HepG2 (cell line): ENCODE results near the gene RTEL1. TPM values are rescaled to one million over a fixed set of nuclear protein-coding genes. Genes with fewer than 3 reads are reported as not detected.

Experiments
- ATAC-seq: fragments of 200-7000 bp; cut with Tn5 transposase; 3 replicates; pipeline ENCODE4 v1.9.1; 2020; ENCODE audit warnings: mild to moderate bottlenecking, moderate library complexity
- BruUV-seq: library from RNA; stranded (reverse); fragments of 400-500 nt; replicated peaks from 2 replicates; lab custom pipeline; 2021; lab: Mats Ljungman, UMichigan
- CTCF ChIA-PET: fragments of 300-600 bp; formaldehyde crosslinking; extraction: SDS; loops from one replicate; lab custom pipeline; 2021; ENCODE audit warnings: low total read pairs, inconsistent platforms, low intra/inter-chr PET ratio; lab: Yijun Ruan, JAX
- POLR2A ChIA-PET: fragments of 350-600 bp; sonication (Branson Sonifier 250); formaldehyde crosslinking; loops from one replicate; lab custom pipeline; 2020; ENCODE audit warnings: antibody characterized with exemption, inconsistent platforms; lab: Yijun Ruan, JAX
- DNase-seq: peaks from one replicate; pipeline ENCODE4 v3.0.0-alpha.2; 2015; ENCODE audit warnings: low spot score
- FAIRE-seq: peaks from 3 replicates; lab custom pipeline; 2011; peaks lifted over from hg19 to GRCh38; lab: Jason Lieb, UNC
- H2AFZ ChIP-seq: one replicate; pipeline ENCODE4 v1.6.1; 2011; ENCODE audit warnings: low read length, inconsistent platforms
- H3K27ac ChIP-seq: fragments of 300-600 bp; 3 replicates; pipeline ENCODE4 v1.8.0; 2011; ENCODE audit warnings: mixed run types, mild to moderate bottlenecking, mixed read lengths, low read length, inconsistent platforms; ENCODE audit not compliant: insufficient read depth; ENCODE audit errors: extremely low read length
- H3K27me3 ChIP-seq, 2 experiments: fragments of 200-600 bp in 1 of 2; 2 replicates in 1 of 2; 3 replicates in 1 of 2; pipeline versions ENCODE4 v1.6.0 to v1.8.0; 2011; ENCODE audit warnings: low read length in 2 of 2, mild to moderate bottlenecking in 2 of 2, moderate library complexity in 2 of 2, inconsistent platforms in 1 of 2; ENCODE audit not compliant: insufficient read depth in 2 of 2, control insufficient read depth in 1 of 2
- H3K36me3 ChIP-seq, 2 experiments: fragments of 200-600 bp in 1 of 2; replicated peaks in 1 of 2; 2 replicates in 1 of 2; 3 replicates in 1 of 2; pipeline versions ENCODE4 v1.5.1 to v1.8.0; 2011; ENCODE audit warnings: low read length in 2 of 2, inconsistent platforms in 1 of 2; ENCODE audit not compliant: insufficient read depth in 2 of 2, control insufficient read depth in 1 of 2
- H3K4me1 ChIP-seq: 2 replicates; pipeline ENCODE4 v1.5.1; 2012; ENCODE audit warnings: low read length, inconsistent platforms; ENCODE audit not compliant: insufficient read depth
- H3K4me2 ChIP-seq: 2 replicates; pipeline ENCODE4 v1.6.0; 2011; ENCODE audit warnings: low read depth, low read length, inconsistent platforms
- H3K4me3 ChIP-seq, 3 experiments: fragments of 200-600 bp in 1 of 3; sonication (generic), shearing (Covaris generic) in 1 of 3; replicated peaks in 1 of 3; 2 replicates each; pipeline ENCODE4 v1.5.1; 2011 to 2016; ENCODE audit warnings: low read length in 3 of 3, inconsistent platforms in 2 of 3, low read depth in 2 of 3, mild to moderate bottlenecking in 2 of 3, control low read depth in 1 of 3, mixed read lengths in 1 of 3; ENCODE audit not compliant: insufficient read depth in 1 of 3
- H3K79me2 ChIP-seq: one replicate; pipeline ENCODE4 v1.6.1; 2011; ENCODE audit warnings: low read length, inconsistent platforms; ENCODE audit not compliant: insufficient read depth
- H3K9ac ChIP-seq: 2 replicates; pipeline ENCODE4 v1.6.0; 2011; ENCODE audit warnings: mild to moderate bottlenecking, low read depth, low read length, inconsistent platforms; ENCODE audit not compliant: insufficient read depth
- H3K9me3 ChIP-seq: 2 replicates; pipeline ENCODE4 v1.5.1; 2012; ENCODE audit warnings: mild to moderate bottlenecking, low read length
- H4K20me1 ChIP-seq: 2 replicates; pipeline ENCODE4 v1.6.0; 2011; ENCODE audit warnings: inconsistent platforms, mild to moderate bottlenecking, low read length, moderate library complexity; ENCODE audit not compliant: insufficient read depth
- ARID3A ChIP-seq: IDR thresholded peaks from 2 replicates; pipeline ENCODE4 v1.6.1; 2012; ENCODE audit warnings: low read depth, low read length, improper control_type of control experiment
- CCAR2 ChIP-seq: fragments of 200-400 bp; formaldehyde crosslinking; optimal IDR thresholded peaks from 2 replicates; pipeline ENCODE3; 2018; ENCODE audit warnings: low read depth, mild to moderate bottlenecking, low read length, moderate library complexity
- DMTF1 ChIP-seq: sonication (generic); formaldehyde crosslinking; IDR thresholded peaks from 2 replicates; pipeline ENCODE4 v1.4.0; 2020; ENCODE audit warnings: mild to moderate bottlenecking, missing genetic modification reagents
- FOXK1 ChIP-seq: sonication (generic); formaldehyde crosslinking; IDR thresholded peaks from 2 replicates; pipeline ENCODE4 v1.4.0; 2020; ENCODE audit warnings: low read depth, missing genetic modification reagents, borderline replicate concordance
- HIVEP1 ChIP-seq: sonication (generic); formaldehyde crosslinking; IDR thresholded peaks from 2 replicates; pipeline ENCODE4 v1.4.0; 2020; ENCODE audit warnings: mild to moderate bottlenecking, missing genetic modification reagents
- HMG20A ChIP-seq: IDR thresholded peaks from 2 replicates; pipeline ENCODE4 v1.6.1; 2016; ENCODE audit warnings: borderline replicate concordance
- MBD4 ChIP-seq: IDR thresholded peaks from 2 replicates; pipeline ENCODE4 v1.6.1; 2012; ENCODE audit warnings: low read length, inconsistent platforms, borderline replicate concordance
- NFATC3 ChIP-seq: sonication (generic); formaldehyde crosslinking; IDR thresholded peaks from 2 replicates; pipeline ENCODE4 v1.5.1; 2020; ENCODE audit warnings: mild to moderate bottlenecking, missing genetic modification reagents
- TBP ChIP-seq: sonication (generic); formaldehyde crosslinking; IDR thresholded peaks from 2 replicates; pipeline ENCODE4 v1.5.0; 2020; ENCODE audit warnings: missing genetic modification reagents
- ZNF512B ChIP-seq: sonication (generic); formaldehyde crosslinking; IDR thresholded peaks from 2 replicates; pipeline ENCODE4 v1.5.1; 2020; ENCODE audit warnings: missing genetic modification reagents, mild to moderate bottlenecking, borderline replicate concordance
- WGBS: methylation state at CpG from one replicate; pipeline ENCODE4 v1.1.6; 2017; ENCODE audit warnings: low lambda C conversion rate; 5-methylcytosine and 5-hydroxymethylcytosine counted together
- in situ Hi-C: cut with HindIII; loops from 2 replicates; pipeline ENCODE4 v1.10.0; 2017; ENCODE audit warnings: low pct_unique_long_range_greater_than_20kb; ENCODE audit not compliant: extremely low pct_ligation_motif_present
- intact Hi-C: fragments of 100-400 bp; cut with micrococcal nuclease; formaldehyde crosslinking; loops from one replicate; pipeline ENCODE4 v1.10.0; 2022; ENCODE audit not compliant: unreplicated experiment
- polyA plus RNA-seq, 8 experiments: library from polyadenylated mRNA; depleted of rRNA in 3 of 8; stranded (reverse) in 7 of 8; unstranded in 1 of 8; fragments of >200 nt; fragmentation: Illumina TruSeq in 4 of 8; extraction: Trizol in 4 of 8; gene quantifications; 2 replicates each; pipeline versions ENCODE4 v1.2.1 to v1.2.3, GENCODE V29; 2011 to 2016; ENCODE audit warnings: low read depth in 4 of 8, missing spikeins in 1 of 8, mixed read lengths in 1 of 8; ENCODE audit not compliant: insufficient read depth in 1 of 8
- total RNA-seq, 5 experiments: library from RNA; depleted of rRNA; stranded (reverse); fragments of >200 nt; fragmentation: Illumina TruSeq; extraction: Trizol; gene quantifications; 2 replicates each; pipeline ENCODE4 v1.2.3, GENCODE V29; 2016; ENCODE audit warnings: low read depth in 1 of 5
- TF ChIP-seq, protein P1 (sequence below): IDR thresholded peaks from 2 replicates; pipeline ENCODE4 v1.4.0; 2020; ENCODE audit warnings: mild to moderate bottlenecking, missing genetic modification reagents
- TF ChIP-seq, protein P2 (sequence below): sonication (generic); formaldehyde crosslinking; IDR thresholded peaks from 2 replicates; pipeline ENCODE4 v1.4.0; 2020; ENCODE audit warnings: mild to moderate bottlenecking, missing genetic modification reagents

The RTEL1 gene
- total and polyA plus RNA-seq, 2 of the 13 experiments (the other 11 are each of a cell fraction or from before 2014, with no cell fraction given): 21.8 to 36.4 TPM

DNA sequence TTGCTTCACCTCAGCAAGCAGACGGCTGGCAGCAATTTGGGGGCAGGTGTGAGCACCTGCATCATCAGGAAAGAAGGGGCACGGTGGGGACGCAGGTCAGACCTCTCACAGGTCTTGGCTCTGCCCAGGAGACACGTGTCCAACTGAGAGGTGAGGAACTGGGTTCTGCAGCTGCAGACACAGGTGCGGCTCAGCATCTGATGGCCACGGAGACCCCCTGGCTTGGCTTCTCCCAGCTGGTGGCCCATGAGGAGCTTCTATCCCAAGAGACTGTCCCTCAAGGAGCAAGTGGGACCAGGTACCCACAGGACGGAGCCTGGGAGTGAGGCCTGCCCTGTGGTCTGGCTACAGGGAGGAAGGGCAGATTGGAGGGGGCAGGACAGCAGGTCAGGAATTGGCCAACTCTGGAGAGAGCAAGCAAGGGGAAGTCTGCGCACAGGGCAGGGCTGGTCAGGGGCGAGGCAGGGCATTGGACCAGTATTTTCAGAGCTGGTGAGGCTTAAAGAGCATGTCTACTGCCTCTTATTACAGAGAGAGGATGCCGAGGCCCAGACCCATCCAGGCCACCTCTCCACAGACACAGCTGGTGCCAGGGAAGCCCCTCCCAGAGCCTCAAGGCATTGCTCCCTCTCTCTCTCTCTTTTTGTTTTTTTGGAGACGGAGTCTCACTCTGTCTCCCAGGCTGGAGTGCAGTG, 9.1 kb upstream of the RTEL1 start:
- no peak overlapping the region for H3K4me2 ChIP-seq
- FAIRE-seq: no peak
- peaks cover 20% of the 10 kb centered on the region for H3K4me1 ChIP-seq
- no peak overlapping the region for H3K4me3 ChIP-seq
- H4K20me1 ChIP-seq: peaks cover 3% of the 10 kb centered on the region; the same call in 1 of the 2 replicates
- H3K27ac ChIP-seq: no peak overlapping the region
- DNase-seq: no peak
- no peak for ATAC-seq
- ChIA-PET POLR2A (interaction anchor here (0.6 kb wide), 1 partner anchor 15 kb away, joined by 4 read pairs; no protein-coding TSS in a partner anchor), CTCF (no interaction called here)
- 89% methylated on average over 11 of the region's 11 CpGs for WGBS
- H3K9me3 ChIP-seq: no peaks in the 10 kb centered on the region
- H3K27me3 ChIP-seq: no peaks in the 10 kb centered on the region
- BruUV-seq: no TSS peak
- no peak overlapping the region for H2AFZ ChIP-seq
- H3K36me3 ChIP-seq: peaks cover 3 to 4% of the 10 kb centered on the region in 2 experiments; a peak in 4 of 5 replicates
- in situ Hi-C loops: no loop called here
- H3K9ac ChIP-seq: no peak overlapping the region
- H3K79me2 ChIP-seq: peaks cover 6% of the 10 kb centered on the region
- intact Hi-C loops: no loop called here
- TF ChIP-seq MBD4: no peak
- no peak for TF ChIP-seq TBP
- no peak for TF ChIP-seq ARID3A
- no peak for TF ChIP-seq NFATC3 (CRISPR knock-in tag)
- TF ChIP-seq ZNF512B (CRISPR knock-in tag): no peak
- TF ChIP-seq HMG20A (CRISPR knock-in tag): no peak
- TF ChIP-seq DMTF1 (CRISPR knock-in tag): no peak
- TF ChIP-seq, protein P1, sequence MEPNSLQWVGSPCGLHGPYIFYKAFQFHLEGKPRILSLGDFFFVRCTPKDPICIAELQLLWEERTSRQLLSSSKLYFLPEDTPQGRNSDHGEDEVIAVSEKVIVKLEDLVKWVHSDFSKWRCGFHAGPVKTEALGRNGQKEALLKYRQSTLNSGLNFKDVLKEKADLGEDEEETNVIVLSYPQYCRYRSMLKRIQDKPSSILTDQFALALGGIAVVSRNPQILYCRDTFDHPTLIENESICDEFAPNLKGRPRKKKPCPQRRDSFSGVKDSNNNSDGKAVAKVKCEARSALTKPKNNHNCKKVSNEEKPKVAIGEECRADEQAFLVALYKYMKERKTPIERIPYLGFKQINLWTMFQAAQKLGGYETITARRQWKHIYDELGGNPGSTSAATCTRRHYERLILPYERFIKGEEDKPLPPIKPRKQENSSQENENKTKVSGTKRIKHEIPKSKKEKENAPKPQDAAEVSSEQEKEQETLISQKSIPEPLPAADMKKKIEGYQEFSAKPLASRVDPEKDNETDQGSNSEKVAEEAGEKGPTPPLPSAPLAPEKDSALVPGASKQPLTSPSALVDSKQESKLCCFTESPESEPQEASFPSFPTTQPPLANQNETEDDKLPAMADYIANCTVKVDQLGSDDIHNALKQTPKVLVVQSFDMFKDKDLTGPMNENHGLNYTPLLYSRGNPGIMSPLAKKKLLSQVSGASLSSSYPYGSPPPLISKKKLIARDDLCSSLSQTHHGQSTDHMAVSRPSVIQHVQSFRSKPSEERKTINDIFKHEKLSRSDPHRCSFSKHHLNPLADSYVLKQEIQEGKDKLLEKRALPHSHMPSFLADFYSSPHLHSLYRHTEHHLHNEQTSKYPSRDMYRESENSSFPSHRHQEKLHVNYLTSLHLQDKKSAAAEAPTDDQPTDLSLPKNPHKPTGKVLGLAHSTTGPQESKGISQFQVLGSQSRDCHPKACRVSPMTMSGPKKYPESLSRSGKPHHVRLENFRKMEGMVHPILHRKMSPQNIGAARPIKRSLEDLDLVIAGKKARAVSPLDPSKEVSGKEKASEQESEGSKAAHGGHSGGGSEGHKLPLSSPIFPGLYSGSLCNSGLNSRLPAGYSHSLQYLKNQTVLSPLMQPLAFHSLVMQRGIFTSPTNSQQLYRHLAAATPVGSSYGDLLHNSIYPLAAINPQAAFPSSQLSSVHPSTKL: no peak
- TF ChIP-seq CCAR2: no peak
- TF ChIP-seq, protein P2, sequence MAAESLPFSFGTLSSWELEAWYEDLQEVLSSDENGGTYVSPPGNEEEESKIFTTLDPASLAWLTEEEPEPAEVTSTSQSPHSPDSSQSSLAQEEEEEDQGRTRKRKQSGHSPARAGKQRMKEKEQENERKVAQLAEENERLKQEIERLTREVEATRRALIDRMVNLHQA (CRISPR knock-in tag): no peak
- no peak for TF ChIP-seq HIVEP1
- TF ChIP-seq FOXK1 (CRISPR knock-in tag): no peak
